B cell (primary cell): Measurements from ENCODE around the gene NBL1.

Experiments
- CTCF ChIP-seq: fragments of 200-600 bp; IDR thresholded peaks from one replicate; pipeline ENCODE4 v1.8.0; 2022; ENCODE audit warnings: antibody characterized with exemption, mild to moderate bottlenecking
- EZH2 ChIP-seq: IDR thresholded peaks from 2 replicates; pipeline ENCODE4 v1.6.1; 2012; ENCODE audit warnings: borderline replicate concordance, low read depth, mild to moderate bottlenecking, moderate library complexity, low read length; ENCODE audit not compliant: insufficient read depth, poor library complexity, severe bottlenecking

GRCh38 chr1:19630720-19631395, 13.3 kb upstream of the NBL1 start:
- no peak for TF ChIP-seq CTCF
- no peak for TF ChIP-seq EZH2
